Germinal center (tissue), 1 donor: ENCODE results near the gene TBCD.

Experiments
- DNase-seq: peaks from one replicate; pipeline ENCODE4 v3.0.0; 2012; ENCODE audit warnings: mixed read lengths, low spot score

Gene TBCD

GRCh38 chr17:82791532-82791931 is 39.7 kb downstream of the TBCD start:
- no peak for DNase-seq

GRCh38 chr17:82793974-82794630 is 42.2 kb downstream of the TBCD start:
- no peak for DNase-seq

- DNase-seq: no peak
These were observed 43.1 kb downstream of the TBCD start for GRCh38 chr17:82794781-82795482.

- no peak for DNase-seq
These were observed 43.8 kb downstream of the TBCD start for GRCh38 chr17:82795615-82796014.

GRCh38 chr17:82797061-82797460 is 45.2 kb downstream of the TBCD start:
- DNase-seq: no peak

- no peak for DNase-seq
These were observed 46.9 kb downstream of the TBCD start for GRCh38 chr17:82798752-82799151.

- DNase-seq: no peak
These were observed 47.7 kb downstream of the TBCD start for GRCh38 chr17:82799591-82799990.

- no peak for DNase-seq
These were observed 49.0 kb downstream of the TBCD start for GRCh38 chr17:82800885-82801284.

GRCh38 chr17:82801377-82801970 is 49.6 kb downstream of the TBCD start:
- no peak for DNase-seq

GRCh38 chr17:82802075-82802780 is 50.4 kb downstream of the TBCD start:
- no peak for DNase-seq

GRCh38 chr17:82803185-82803584 is 51.3 kb downstream of the TBCD start:
- DNase-seq: no peak

GRCh38 chr17:82803606-82804005 is 51.7 kb downstream of the TBCD start:
- DNase-seq: no peak

- no peak for DNase-seq
These were observed 52.8 kb downstream of the TBCD start for GRCh38 chr17:82804442-82805191.

GRCh38 chr17:82805254-82805653 is 53.4 kb downstream of the TBCD start:
- DNase-seq: no peak

- DNase-seq: no peak
These were observed 54.0 kb downstream of the TBCD start for GRCh38 chr17:82805823-82806222.

GRCh38 chr17:82806645-82807044 is 54.8 kb downstream of the TBCD start:
- DNase-seq: no peak

GRCh38 chr17:82807101-82807500 is 55.2 kb downstream of the TBCD start:
- no peak for DNase-seq

GRCh38 chr17:82807562-82807961 is 55.7 kb downstream of the TBCD start:
- DNase-seq: no peak

- no peak for DNase-seq
These were observed 56.1 kb downstream of the TBCD start for GRCh38 chr17:82808006-82808405.

- no peak for DNase-seq
These were observed 57.3 kb downstream of the TBCD start for GRCh38 chr17:82808921-82809905.
